Natural killer cell (primary cell): ENCODE measurements around the gene ZNF296. TPM values are rescaled to one million over a fixed set of nuclear protein-coding genes. Genes with fewer than 3 reads are reported as not detected.
A peak's percentile ranks its signal among the peaks of the same experiment; 100 is the strongest.

ENCODE experiments used
- ATAC-seq, 3 donors: fragments of 150-1000 bp in 2 of 3; fragments of 200-7000 bp in 1 of 3; cut with Tn5 transposase; 1 replicate in 1 of 3; 2 replicates in 2 of 3; pipeline ENCODE4 v1.10.0; 2021; ENCODE audit warnings: mild to moderate bottlenecking in 2 of 3, moderate library complexity in 2 of 3
- DNase-seq, 2 donors: peaks; one replicate each; pipeline versions ENCODE4 v3.0.0 to v3.0.0-alpha.2; 2013 to 2021; ENCODE audit warnings: mixed read lengths in 1 of 2
- H3K27ac ChIP-seq: one replicate; pipeline ENCODE4 v1.5.1; 2013; ENCODE audit warnings: mild to moderate bottlenecking, low read length
- H3K27me3 ChIP-seq: one replicate; pipeline ENCODE4 v1.6.1; 2013; ENCODE audit warnings: low read length; ENCODE audit not compliant: control insufficient read depth, insufficient read depth
- H3K36me3 ChIP-seq: one replicate; pipeline ENCODE4 v1.6.1; 2013; ENCODE audit warnings: low read length; ENCODE audit not compliant: control insufficient read depth, insufficient read depth
- H3K4me1 ChIP-seq: one replicate; pipeline ENCODE4 v1.6.1; 2013; ENCODE audit warnings: low read length; ENCODE audit not compliant: control insufficient read depth, insufficient read depth
- H3K4me3 ChIP-seq: one replicate; pipeline ENCODE4 v1.5.1; 2013; ENCODE audit warnings: low read length
- H3K9me3 ChIP-seq: one replicate; pipeline ENCODE4 v1.6.1; 2013; ENCODE audit warnings: low read length; ENCODE audit not compliant: control insufficient read depth, insufficient read depth
- H3K27ac Mint-ChIP-seq, 2 donors: one replicate each; pipeline ENCODE4 v1.8.0; 2022; ENCODE audit warnings: mild to moderate bottlenecking in 2 of 2, mixed read lengths in 2 of 2, moderate library complexity in 1 of 2
- H3K27me3 Mint-ChIP-seq, 2 donors: one replicate each; pipeline ENCODE4 v1.8.0; 2022; ENCODE audit warnings: low read depth in 2 of 2, mixed read lengths in 2 of 2
- H3K36me3 Mint-ChIP-seq: one replicate; pipeline ENCODE4 v1.8.0; 2022; ENCODE audit warnings: mixed read lengths
- H3K4me1 Mint-ChIP-seq, 2 donors: one replicate each; pipeline ENCODE4 v1.8.0; 2022; ENCODE audit warnings: mixed read lengths in 2 of 2
- H3K4me3 Mint-ChIP-seq: one replicate; pipeline ENCODE4 v1.8.0; 2022; ENCODE audit warnings: mild to moderate bottlenecking, moderate library complexity, mixed read lengths
- H3K9me3 Mint-ChIP-seq, 2 donors: one replicate each; pipeline ENCODE4 v1.8.0; 2022; ENCODE audit warnings: mixed read lengths in 2 of 2
- CTCF ChIP-seq: fragments of 200-600 bp; IDR thresholded peaks from one replicate; pipeline ENCODE4 v1.8.0; 2022; ENCODE audit warnings: antibody characterized with exemption
- WGBS: methylation state at CpG from one replicate; pipeline ENCODE4 v1.1.7; 2013; ENCODE audit warnings: missing lambda C conversion rate; ENCODE audit not compliant: insufficient coverage; 5-methylcytosine and 5-hydroxymethylcytosine counted together
- intact Hi-C: fragments of 100-400 bp; cut with micrococcal nuclease; formaldehyde crosslinking; loops from one replicate; pipeline ENCODE4 v1.14.2; 2022
- total RNA-seq, 4 donors: library from RNA; stranded (reverse); fragments of 120-200 nt in 1 of 4; gene quantifications; one replicate each; pipeline versions ENCODE4 v1.2.3 to v1.2.4, GENCODE V29; 2013 to 2022

The ZNF296 gene
- total RNA-seq, 3 donors from 2014 or later (not counting 1 experiment from before 2014, with no cell fraction given), result 5.1 to 8.0 (median 8.0) TPM

DNA sequence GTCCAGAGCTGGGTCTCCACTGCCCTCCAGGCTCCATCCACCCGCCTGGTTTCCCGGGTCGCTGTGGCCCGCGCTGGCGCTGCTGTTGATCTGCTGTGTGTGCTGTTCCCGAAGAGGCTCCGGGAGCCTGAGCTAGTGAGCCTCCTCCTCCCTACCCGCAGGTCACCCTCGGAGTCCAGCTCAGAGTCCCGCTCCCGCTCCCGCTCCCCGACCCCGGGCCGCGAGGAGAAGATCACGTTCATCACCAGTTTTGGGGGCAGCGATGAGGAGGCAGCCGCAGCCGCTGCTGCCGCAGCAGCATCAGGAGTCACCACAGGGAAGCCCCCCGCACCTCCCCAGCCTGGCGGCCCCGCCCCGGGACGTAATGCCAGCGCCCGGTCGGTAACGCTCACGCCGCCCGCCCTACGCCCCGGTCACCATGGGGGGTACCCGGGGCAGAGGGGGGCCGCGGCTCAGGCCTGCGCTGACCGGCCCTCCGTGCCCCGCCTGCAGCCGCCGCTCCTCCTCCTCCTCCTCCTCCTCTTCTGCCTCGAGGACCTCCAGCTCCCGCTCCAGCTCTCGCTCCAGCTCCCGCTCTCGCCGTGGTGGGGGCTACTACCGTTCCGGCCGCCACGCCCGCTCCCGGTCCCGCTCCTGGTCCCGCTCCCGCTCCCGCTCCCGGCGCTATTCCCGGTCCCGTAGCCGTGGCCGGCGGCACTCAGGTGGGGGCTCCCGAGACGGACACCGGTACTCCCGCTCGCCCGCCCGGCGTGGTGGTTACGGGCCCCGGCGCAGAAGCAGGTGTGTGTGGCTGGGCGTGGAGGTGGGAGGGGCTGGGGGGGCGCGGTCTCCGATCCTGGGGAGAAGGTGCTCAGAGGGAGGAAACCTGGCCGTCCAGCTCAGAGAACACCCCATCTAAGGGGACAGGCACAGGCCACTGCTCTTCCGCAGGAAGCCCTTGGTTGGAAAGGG is 12.2 kb downstream of the ZNF296 start:
- ATAC-seq, result no peak
- no peak overlapping the region for H3K4me3 Mint-ChIP-seq

DNA sequence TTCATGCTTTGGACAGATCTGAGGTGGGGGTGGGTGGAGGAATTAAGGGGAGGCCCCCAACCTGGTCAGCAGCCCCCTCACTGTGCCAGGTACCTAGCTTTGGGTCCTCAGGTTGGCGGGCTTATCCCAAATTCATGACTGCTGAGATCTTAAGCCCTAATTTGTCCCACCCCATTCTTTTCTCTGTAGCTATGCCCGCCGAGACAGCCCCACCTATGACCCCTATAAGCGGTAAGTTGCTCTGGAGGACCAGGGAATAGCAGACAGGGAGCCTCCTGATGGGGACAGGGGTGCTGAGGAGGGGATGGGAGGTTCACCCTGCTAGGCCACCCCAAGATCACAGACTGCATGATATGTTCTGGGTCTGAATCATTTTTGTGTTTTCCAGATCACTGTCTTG is 14.3 kb downstream of the ZNF296 start:
- Histone ChIP-seq H3K36me3 (peaks cover 65% of the 10 kb centered on the region), H3K27me3 (no peaks in the 10 kb centered on the region), H3K27ac (no peak overlapping the region), H3K9me3 (no peaks in the 10 kb centered on the region), H3K4me3 (no peak overlapping the region), H3K4me1 (peaks cover 7% of the 10 kb centered on the region)
- no peak for ATAC-seq
- intact Hi-C loops, result no loop called here
- Mint-ChIP-seq H3K4me3 (no peak overlapping the region), H3K27me3 (no peaks in the 10 kb centered on the region), H3K4me1 (peaks cover 8 to 22% of the 10 kb centered on the region in 2 donors), H3K9me3 (no peaks in the 10 kb centered on the region), H3K36me3 (no peaks in the 10 kb centered on the region), H3K27ac (no peak overlapping the region)
- TF ChIP-seq CTCF, result no peak
- 91% methylated on average over 2 of the region's 4 CpGs for WGBS
- no peak for DNase-seq

More for the DNA sequence above, 12.2 kb downstream of the ZNF296 start:
- H3K27ac Mint-ChIP-seq, result no peak overlapping the region
- Histone ChIP-seq H3K27me3 (no peaks in the 10 kb centered on the region), H3K4me3 (no peak overlapping the region), H3K36me3 (peaks cover 57% of the 10 kb centered on the region), H3K4me1 (peaks cover 7% of the 10 kb centered on the region), H3K27ac (no peak overlapping the region), H3K9me3 (no peaks in the 10 kb centered on the region)
- no peaks in the 10 kb centered on the region for H3K36me3 Mint-ChIP-seq
- H3K9me3 Mint-ChIP-seq, result no peaks in the 10 kb centered on the region
- H3K27me3 Mint-ChIP-seq, result no peaks in the 10 kb centered on the region
- 98% methylated on average over 85 of the region's 85 CpGs for WGBS
- intact Hi-C loops, result no loop called here
- DNase-seq, result no peak
- no peak for TF ChIP-seq CTCF
- H3K4me1 Mint-ChIP-seq, result peaks cover 7 to 11% of the 10 kb centered on the region in 2 donors

DNA sequence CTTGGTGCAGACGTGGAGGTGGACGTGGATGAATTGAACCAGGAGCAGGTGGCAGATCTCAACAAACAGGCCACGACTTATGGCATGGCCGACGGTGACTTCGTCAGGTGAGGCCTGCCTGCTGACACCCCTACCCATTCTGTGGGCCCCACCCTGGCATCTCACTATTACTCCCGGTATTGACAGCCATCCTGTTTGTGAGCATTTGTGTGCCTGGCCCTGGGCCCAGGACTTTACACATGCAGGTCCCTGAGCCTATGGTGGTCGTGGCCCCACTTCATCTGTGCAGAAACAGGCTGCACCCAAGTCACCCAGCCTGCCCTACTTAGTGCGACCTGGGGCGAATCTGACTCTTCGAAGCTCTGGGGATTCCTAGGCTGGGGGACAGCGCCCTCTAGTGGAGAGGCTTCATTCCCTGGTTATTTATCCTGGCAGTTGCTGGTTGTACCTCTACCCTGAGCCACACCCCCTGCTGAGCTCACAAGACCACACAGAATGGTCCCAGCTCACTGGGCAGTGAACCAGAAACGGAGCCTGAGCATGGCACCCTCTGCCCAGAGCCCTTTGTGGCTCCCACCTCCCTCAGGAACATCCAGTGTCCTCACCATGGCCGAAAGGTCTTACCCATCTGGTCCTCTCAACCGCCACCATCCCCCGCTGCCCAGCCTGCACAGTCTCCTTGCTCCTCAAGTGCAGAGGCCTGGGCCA is 16.9 kb downstream of the ZNF296 start:
- Mint-ChIP-seq H3K9me3 (no peaks in the 10 kb centered on the region), H3K36me3 (no peaks in the 10 kb centered on the region), H3K27me3 (no peaks in the 10 kb centered on the region), H3K4me1 (peaks cover 8 to 22% of the 10 kb centered on the region in 2 donors), H3K27ac (peak overlapping the region in 1 of 2 donors; percentile 70), H3K4me3 (no peak overlapping the region)
- ATAC-seq (peak; percentile 87 to 92 (median 91)), DNase-seq (peak; percentile 81 to 91)
- Histone ChIP-seq H3K36me3 (peaks cover 78% of the 10 kb centered on the region), H3K4me1 (peaks cover 7% of the 10 kb centered on the region), H3K27ac (no peak overlapping the region), H3K9me3 (no peaks in the 10 kb centered on the region), H3K27me3 (no peaks in the 10 kb centered on the region), H3K4me3 (no peak overlapping the region)
- WGBS, result 73% methylated on average over 16 of the region's 16 CpGs
- peak; percentile 89 for TF ChIP-seq CTCF
- intact Hi-C loops, result loop anchor here (1.0 to 10.0 kb wide), 4 partner anchors 43 to 255 kb away; partner anchors contain the start of gene BCAM
